Hematopoietic multipotent progenitor cell treated with erythropoietin and hydrocortisone succinate and interleukin-3 and kit ligand, for 6 days (in vitro differentiated cells): ENCODE measurements around the gene ADAM19.
A peak's percentile ranks its signal among the peaks of the same experiment; 100 is the strongest.

Experiments used
- DNase-seq: peaks from one replicate; pipeline ENCODE4 v3.0.0-alpha.2; 2015

Gene ADAM19, protein sequence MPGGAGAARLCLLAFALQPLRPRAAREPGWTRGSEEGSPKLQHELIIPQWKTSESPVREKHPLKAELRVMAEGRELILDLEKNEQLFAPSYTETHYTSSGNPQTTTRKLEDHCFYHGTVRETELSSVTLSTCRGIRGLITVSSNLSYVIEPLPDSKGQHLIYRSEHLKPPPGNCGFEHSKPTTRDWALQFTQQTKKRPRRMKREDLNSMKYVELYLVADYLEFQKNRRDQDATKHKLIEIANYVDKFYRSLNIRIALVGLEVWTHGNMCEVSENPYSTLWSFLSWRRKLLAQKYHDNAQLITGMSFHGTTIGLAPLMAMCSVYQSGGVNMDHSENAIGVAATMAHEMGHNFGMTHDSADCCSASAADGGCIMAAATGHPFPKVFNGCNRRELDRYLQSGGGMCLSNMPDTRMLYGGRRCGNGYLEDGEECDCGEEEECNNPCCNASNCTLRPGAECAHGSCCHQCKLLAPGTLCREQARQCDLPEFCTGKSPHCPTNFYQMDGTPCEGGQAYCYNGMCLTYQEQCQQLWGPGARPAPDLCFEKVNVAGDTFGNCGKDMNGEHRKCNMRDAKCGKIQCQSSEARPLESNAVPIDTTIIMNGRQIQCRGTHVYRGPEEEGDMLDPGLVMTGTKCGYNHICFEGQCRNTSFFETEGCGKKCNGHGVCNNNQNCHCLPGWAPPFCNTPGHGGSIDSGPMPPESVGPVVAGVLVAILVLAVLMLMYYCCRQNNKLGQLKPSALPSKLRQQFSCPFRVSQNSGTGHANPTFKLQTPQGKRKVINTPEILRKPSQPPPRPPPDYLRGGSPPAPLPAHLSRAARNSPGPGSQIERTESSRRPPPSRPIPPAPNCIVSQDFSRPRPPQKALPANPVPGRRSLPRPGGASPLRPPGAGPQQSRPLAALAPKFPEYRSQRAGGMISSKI

DNA sequence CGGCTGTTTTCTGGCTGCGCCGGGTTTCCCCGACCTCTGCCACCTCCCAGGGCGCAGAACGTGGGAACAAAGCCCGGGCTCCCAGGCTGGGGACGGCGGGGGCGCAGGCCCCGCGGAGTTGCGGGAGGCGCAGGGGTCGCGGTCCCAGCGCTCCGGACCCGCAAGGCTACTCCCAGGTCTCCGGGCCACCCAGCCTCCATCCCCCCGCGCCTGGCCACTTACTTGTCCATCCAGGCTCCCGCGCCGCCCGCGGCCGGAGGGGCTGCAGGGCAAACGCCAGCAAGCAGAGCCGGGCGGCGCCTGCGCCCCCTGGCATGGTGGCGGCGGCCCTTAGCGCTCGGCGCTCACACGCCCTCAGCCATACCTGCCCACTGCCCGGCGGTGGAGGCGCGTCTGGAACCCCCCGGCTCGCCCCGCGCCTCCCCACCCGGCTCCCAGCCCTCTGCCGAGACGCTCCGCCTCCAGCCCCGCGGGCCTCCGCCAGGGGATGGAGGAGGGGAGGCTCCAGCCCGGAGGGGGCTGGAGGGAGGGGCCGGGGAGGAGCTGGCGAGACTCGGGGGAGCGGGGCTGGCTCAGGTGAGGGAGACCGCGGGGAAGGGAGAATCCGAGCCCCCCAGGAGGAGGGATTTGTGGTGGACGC, at the start of gene ADAM19:
Gene ADAM19 (minus strand): TSS at position 395 of the 640 bp plus-strand sequence. CDS start 79 bp downstream, at position 316.
- no peak for DNase-seq

DNA sequence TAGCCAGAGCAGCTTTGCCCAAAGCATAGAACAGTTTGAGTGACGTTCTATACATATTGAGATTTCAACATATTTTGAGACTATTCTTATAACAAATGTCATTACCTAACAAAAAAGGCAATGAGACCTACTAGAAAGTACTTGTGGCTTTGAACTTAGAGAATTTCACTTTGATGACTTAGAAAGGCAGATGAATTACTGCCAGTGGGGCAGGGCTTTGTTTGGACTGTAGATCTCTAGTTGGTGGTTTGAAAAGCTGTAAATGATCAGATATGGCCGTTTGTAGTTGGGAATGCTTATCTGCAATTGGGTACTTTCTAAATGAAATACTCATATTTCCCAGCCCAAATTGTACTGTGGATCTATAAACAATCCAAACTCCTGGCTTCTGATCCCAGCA, 48.6 kb upstream of the ADAM19 start:
- DNase-seq: peak; percentile 19

DNA sequence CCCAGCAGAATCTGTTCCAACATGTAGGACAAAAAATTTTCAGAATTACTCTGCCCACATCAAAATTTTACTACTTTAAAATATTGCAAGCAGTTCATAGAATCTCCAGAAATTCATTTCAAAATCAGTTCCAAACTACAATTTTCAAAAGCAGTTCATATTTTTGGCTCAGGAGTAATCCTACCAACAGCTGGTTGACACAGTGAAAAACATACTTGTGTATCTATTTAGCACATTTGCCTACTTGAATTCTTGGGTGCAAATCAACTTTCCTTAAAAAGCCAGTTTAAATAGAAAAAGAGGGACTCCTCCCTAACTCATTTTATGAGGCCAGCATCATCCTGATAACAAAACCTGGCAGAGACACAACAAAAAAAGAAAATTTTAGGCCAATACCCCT, 45.2 kb upstream of the ADAM19 start:
- DNase-seq: no peak

DNA sequence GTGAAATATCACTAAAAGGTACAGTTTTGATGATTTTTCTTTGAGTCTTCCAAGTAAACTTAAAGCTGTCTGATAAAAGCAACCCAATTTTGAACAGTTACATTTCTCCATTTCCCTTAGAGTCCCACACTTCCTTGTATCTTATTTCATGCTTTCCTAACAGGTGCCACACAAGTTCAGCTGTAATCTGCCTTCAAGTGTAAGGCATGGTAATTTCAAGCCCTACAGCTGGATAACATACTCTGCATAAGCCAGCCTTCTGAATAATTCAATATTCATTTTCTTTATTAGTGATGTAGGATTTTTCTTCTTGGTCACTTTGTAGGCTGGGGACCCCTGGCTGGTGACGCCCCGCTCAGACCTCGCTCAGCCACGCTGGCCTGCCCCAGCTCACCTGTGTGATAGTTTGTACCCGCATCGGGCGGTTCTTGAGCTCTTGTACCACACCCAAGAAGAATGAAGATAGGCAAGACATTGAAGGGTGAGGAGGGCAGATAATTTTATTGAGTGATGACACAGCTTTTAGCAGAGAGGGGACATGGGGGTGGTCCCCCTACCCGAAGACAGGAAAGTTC, 42.7 kb upstream of the ADAM19 start:
- DNase-seq: no peak

DNA sequence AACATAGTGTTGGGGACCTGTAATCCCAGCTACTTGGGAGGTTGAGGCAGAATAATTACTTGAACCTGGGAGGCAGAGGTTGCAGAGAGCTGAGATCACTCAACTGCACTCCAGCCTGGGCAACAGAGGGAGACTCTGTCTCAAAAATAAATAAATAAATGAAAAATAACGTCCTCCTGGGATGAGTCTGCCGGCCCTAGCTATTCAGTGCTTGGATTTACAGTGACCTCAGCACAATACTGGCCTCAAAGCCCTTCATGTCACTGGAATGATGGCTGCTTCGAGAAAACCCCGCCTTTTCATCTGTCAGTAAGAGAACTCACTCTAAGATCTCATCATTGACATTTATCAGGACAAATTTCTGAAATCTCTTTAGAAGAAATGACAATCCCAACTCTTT, 41.2 kb upstream of the ADAM19 start:
- DNase-seq: no peak

DNA sequence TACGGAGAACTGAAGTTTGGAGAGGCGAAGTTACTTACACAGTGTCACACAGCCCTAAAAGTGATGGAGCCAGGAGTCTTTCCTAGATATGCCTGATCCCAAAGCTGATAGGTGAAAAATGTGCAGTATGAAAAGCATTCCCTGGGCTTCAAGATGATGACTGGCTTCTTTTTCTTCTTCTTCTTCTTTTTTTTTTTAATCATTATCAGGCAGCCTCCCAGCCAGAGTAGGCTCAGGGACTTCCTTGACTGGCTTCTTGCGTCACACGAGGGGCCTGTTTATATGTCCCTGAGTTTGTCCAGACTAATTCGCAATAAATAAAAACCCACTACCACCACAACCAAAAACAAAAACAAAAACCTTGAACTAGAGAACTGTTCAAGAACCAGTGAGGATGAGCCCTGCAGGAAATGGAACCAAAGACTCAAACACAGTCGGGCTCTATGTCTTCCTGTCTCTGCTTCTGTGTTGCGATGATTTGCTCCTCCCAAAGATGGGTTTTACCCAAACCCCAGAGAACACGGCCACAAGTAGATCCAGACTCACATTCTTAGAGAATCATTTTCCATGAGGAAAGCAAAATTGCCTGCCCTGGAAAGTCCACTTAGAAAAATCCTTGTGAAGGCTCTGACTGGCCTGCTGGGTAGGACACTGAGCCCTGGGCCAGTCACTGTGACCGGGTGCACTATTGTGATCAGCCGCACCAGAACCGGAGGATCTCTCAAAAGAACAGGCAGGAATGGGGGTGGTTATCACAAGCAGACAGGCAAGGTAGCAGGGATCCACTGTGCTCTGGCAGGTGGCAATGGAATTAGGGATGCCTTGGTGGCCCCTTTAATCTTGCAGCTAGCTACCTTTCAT, 38.0 kb upstream of the ADAM19 start:
- DNase-seq: peak; percentile 24

DNA sequence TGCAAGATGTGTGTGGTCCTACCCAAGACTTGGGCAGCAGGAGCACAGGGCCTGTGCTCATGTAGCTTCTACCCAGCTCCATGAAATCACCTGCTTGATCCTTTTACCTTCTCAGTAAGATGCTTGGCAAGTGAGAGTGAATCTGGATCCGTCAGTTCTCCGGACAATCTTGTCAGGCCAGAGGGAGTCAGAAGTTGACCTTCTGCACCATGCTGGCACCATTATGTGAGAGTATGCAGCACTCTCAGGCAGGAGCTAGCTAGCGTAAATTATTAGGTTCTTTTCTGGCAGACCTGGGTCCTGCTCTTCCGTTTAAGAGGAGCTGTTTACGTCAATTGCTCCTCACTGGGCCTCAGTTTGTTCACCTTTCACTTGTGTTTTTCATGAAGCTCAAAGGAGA, 37.0 kb upstream of the ADAM19 start:
- DNase-seq: no peak

DNA sequence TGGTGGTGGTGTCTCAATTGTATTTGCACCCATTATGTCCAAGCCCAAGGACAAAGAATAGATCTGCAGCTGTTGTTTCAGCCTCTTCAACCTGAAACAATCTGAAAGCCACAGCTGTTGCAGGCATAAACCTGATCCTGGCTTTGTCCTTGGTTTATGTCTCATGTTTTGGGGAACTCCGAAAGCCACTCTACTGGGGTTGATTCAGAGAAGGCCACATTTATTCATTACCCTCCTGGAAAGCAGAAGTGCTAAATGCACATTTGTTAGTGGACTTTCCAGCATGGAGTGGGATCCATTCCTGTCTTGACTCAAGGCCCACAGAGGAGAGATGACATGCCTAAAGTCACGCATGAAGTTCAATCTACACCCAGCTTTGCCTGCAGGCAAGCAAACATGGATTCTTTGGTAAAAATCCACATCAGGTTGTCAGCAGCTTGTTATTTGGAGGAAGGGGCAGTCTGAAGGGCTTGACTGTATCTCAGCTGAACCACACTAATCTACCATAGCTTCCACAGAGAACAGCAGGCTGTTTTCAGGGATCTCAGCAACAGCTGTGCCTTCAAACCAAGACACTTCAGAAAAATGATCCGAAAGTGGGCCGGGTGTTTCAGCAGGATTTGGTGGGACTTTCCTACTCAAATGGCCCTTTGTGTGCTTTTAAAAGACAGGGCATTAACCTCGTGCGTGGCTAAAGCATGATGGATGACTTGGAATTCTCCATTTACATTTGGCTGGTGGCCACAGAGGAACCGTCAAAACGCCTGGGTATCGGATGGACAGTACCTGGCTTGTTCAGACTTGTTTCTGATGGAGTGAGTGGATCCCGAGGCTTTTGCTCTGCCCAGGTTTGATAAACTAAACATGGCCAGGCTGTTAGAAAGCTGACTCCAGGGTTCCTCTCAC, 36.2 kb upstream of the ADAM19 start:
- DNase-seq: no peak

DNA sequence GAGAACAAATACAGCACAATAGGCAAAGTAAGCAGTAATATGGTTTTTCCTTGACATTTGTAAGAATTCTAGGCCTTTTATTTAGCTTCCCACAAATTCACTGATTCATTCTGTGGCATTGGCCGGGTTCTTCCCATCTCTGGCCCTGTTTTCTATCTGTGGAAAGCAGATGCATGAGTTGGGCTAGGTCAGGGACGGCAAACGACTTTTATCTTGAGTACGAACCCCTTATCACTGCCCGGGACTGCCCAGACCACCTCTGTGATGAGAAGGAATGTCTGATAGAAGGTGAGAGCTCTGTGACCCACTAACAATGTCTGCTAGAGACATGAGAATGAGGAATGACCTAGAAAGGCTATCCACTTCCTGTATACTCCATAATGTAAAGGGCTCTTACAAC, 35.4 kb upstream of the ADAM19 start:
- peak; percentile 75 for DNase-seq

DNA sequence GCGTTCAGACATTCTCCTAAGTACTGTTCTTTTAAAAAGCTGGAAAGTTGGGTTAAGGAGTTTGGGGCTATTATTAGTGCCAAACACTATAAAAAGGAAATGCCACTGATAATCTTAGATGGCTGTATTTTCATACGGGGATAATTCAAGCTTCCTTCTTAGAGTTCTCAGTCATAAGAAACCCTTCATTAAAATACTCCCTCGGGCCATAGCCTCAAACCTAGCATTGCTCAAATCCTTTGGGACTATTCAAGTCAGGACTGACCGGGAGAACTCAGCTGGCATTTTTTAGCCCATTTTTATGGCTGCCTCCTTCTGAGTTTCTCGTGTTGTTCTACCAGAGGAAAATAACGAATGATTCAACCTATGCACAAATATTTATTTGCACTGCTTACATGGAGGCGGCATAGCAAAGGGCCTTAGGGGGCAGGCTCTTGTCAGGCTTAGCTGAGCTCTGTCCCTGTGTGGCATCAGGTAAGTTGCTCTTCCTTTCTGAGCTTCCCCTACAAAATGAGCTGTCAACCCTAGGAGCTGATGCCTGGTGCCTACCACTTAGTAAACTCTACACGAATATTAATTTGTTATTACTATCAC, 33.5 kb upstream of the ADAM19 start:
- DNase-seq: no peak

DNA sequence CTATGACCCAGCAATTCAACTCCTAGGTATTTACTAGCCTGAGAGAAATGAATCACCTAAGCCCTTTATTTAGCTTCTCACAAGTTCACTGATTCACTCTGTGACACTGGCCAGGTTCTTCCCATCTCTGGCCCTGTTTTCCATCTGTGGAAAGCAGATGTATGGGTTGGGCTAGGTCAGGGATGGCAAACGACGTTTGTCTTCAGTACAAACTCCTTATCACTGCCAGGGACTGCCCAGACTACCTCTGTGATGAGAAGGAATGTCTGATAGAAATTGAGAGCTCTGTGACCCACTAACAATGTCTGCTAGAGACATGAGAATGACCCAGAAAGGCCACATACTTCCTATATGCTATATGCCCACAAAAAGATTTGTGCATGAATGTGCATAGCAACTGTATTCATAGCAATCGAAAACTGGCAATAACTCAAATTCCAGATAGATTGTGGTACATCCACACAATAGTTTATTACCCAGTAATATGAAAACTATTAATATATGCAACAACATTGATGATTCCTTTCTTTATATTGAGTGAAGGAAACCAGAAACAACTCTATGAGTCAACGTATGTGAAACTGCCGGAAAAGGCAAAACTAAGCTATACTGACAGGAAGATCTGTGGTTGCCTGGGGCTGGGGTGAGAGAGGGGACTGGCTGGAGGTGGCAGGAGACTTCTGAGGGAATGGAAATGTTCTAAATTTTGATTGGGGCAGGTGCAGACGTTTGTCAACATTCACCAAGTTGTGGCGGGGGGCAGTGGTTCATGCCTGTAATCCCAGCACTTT, 32.0 kb upstream of the ADAM19 start:
- peak; percentile 65 for DNase-seq

DNA sequence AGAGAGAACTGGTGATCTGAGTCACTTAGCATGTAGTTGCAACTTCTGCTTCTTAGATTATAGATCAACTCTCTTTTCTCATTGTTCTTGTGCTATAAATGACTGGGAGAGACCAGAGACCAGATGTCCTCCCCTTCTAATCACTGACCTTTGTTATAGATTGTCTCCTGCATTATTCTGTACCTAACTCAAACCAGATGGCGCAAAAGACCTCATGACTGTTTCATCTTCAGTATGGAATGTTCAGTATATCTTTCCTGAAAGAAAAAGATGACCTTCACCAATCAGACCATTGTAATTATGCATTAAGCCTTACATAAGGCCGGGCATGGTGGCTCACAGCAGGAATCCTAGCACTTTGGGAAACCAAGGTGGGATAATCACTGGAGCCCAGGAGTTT, 30.5 kb upstream of the ADAM19 start:
- no peak for DNase-seq

DNA sequence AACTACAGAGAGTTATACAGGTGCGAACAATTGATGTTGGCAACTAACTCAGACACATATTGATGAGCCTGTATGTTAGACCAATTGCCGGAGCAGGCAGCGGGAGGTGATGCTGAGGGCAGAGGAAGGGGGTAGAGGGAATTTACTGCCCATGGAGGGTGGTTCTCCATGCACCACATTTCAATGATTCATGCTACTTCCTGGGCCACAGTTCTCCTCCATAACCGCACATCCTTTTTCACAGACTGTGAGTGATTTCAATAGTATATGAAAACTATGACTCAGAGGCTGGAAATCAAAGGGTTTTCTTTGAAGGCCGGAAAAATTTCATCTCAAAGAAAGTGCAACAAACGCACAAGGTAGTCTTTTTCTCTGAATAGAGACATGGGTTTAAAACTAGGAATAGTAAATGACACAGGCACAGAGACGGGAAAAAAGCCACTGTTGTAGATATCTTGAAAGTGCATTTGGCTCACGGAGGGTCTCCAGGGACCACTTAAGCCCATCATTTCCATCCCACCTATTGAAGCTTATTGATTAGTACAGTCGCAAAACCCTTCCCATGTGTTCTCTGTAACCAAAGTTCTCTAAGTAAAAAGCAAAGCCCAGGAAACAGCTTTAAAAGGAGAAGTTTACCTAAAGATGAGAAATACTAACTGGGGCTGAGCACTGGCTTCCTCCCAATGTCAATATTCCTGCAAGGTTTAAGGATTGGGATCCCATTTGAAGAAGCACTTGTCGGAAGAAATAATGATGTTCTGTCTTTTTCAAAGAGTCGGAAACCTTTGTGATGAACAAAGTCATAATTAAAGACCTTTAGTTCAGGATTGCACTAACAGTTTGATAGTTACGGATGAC, 28.0 kb upstream of the ADAM19 start:
- DNase-seq: no peak

DNA sequence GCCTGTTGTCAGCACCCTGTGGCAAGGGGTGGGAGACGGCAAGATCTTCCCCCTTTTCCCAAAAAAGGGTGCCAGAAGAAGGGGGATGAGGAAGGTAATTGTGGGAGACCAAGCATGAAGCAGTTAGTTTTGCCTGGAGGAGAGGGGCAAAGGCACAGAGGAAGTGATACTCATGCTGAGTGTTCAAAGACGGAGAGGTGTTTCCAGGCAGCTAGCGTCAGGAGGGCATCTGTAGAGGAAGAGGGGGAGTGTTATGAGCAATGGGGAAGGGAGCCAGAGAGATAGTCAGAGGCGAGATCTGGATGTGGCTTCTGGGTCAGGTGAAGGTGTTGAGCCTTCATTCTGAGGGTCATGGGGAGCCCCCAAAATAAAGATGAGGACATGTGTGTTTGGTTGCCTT, 26.9 kb upstream of the ADAM19 start:
- DNase-seq: no peak

DNA sequence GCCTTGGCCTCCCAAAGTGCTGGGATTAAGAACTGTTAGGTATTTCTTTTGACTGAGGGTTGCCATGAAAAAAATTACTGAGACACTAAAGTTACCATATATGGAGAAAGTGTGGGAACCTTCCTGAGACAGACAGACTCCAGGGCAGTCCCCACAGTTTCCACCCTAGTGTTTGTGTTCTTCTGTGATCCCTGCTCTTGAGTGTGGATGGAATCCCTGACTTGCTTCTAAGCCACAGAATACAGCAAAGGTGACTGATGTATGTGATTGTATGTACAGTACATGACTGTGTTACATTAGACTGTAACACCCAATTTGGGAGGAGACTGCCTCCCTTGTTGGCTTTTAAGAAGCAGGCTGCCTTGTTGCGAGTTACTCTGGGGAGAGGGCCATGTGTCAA, 24.7 kb upstream of the ADAM19 start:
- DNase-seq: no peak

DNA sequence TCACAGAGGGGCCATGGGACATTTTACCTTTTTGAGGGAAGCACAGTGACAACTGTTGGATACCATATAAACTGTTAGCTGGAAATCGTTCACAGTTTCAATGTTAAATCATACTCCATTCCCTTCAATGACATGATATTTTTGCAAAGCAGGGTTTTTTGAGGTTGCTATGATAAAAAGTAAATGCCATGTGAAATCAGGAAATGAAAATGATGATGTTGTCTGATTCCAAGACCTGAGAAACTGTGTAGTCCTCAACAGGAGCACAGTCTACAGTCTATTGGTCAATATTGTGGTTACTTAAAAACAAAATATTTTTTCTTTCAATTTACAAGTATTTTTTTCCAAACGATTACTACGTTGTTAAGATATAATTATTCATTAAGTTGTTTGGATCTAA, 24.0 kb upstream of the ADAM19 start:
- no peak for DNase-seq

DNA sequence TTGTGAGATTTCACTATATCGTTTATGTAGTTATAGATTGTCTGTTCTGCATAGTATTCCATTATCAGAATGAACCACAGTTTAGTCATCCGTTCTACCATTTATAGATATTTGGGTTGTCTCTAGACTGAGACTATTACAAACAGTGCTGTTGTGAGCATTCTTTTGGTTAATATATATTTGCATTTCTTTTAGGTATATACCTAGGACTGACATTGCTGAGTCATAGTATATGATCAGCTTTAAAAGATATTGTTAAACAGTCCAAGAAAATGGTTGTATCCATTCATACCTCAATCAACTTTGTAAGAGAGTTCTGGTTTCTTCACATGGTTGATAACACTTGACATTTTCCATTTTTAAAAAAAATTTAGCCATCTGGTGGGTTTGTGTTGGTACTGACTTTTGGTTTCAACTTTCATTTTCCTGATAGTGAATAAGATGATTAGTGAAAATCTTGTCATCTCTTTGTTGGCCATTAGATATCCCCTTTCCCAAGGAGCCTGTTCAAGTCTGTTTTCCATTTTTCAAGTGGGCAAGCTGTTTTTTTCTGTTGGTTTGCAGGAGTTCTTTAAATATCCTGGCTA, 22.9 kb upstream of the ADAM19 start:
- no peak for DNase-seq

DNA sequence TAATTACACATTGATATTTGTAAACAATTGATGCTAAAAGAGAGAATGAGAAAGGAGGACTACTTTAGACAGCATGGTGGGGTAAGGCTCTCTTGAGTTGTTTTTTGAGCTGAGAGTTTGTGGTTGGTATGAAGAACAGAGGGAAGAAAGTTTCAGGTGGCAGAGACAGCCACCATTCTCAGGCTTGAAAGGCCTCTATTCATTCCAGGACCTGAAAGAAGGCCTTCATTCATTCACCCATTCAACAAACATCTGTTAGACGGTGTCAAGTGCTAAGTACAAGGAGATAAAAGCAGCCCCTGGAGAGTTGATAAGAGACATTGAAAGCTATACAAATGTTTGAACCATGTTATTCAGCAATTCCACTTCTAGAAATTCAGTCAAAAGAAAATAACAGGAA, 21.7 kb upstream of the ADAM19 start:
- DNase-seq: no peak
